A673 (cell line): ENCODE results near the gene ATP8B1. TPM values are rescaled to one million over a fixed set of nuclear protein-coding genes. Genes with fewer than 3 reads are reported as not detected.
A peak's percentile ranks its signal among the peaks of the same experiment; 100 is the strongest.

Source experiments
- BruUV-seq: library from RNA; stranded (reverse); fragments of 400-500 nt; replicated peaks from 2 replicates; lab custom pipeline; 2021; lab: Mats Ljungman, UMichigan
- CTCF ChIA-PET: fragments of 300-600 bp; sonication (Branson Sonifier 250); formaldehyde crosslinking; loops from one replicate; lab custom pipeline; 2022; ENCODE audit warnings: antibody characterized with exemption; lab: Charles Lee
- POLR2A ChIA-PET: fragments of 300-600 bp; sonication (Branson Sonifier 250); formaldehyde crosslinking; loops from one replicate; lab custom pipeline; 2022; ENCODE audit warnings: antibody characterized with exemption; ENCODE audit not compliant: low non-redundant PET; lab: Charles Lee
- DNase-seq: peaks from one replicate; pipeline ENCODE4 v3.0.0-alpha.2; 2015; ENCODE audit warnings: low spot score
- H3K27ac ChIP-seq: fragments of 200-600 bp; sonication (generic); 2 replicates; pipeline ENCODE4 v1.5.1; 2016; ENCODE audit warnings: mixed run types, low read depth, mild to moderate bottlenecking, mixed read lengths, antibody characterized with exemption, low read length; ENCODE audit not compliant: poor library complexity, severe bottlenecking
- H3K27me3 ChIP-seq: fragments of 200-600 bp; sonication (generic); replicated peaks from 2 replicates; pipeline ENCODE4 v1.6.1; 2017; ENCODE audit warnings: mixed run types, low read depth, mild to moderate bottlenecking, mixed read lengths, antibody characterized with exemption, low read length; ENCODE audit not compliant: insufficient read depth, poor library complexity
- H3K36me3 ChIP-seq: fragments of 200-600 bp; sonication (generic); 2 replicates; pipeline ENCODE4 v1.6.1; 2016; ENCODE audit warnings: mixed run types, mild to moderate bottlenecking, mixed read lengths, antibody characterized with exemption, low read length; ENCODE audit not compliant: insufficient read depth, poor library complexity, severe bottlenecking
- H3K4me1 ChIP-seq: fragments of 200-600 bp; sonication (generic); 2 replicates; pipeline ENCODE4 v1.6.1; 2017; ENCODE audit warnings: mixed run types, mild to moderate bottlenecking, mixed read lengths, antibody characterized with exemption, low read length; ENCODE audit not compliant: insufficient read depth, poor library complexity, severe bottlenecking
- H3K4me3 ChIP-seq: fragments of 200-600 bp; sonication (generic); 2 replicates; pipeline ENCODE4 v1.5.1; 2016; ENCODE audit warnings: low read depth, mixed run types, mild to moderate bottlenecking, mixed read lengths, low read length; ENCODE audit not compliant: poor library complexity, severe bottlenecking
- H3K9me3 ChIP-seq: fragments of 200-600 bp; sonication (generic); 2 replicates; pipeline ENCODE4 v1.6.1; 2016; ENCODE audit warnings: mixed run types, low read depth, mild to moderate bottlenecking, mixed read lengths, antibody characterized with exemption, low read length; ENCODE audit not compliant: poor library complexity, severe bottlenecking
- EZH2 ChIP-seq: fragments of 200-600 bp; sonication (generic); IDR thresholded peaks from 2 replicates; pipeline ENCODE4 v1.6.1; 2017; ENCODE audit warnings: borderline replicate concordance, low read depth, mild to moderate bottlenecking, mixed read lengths, antibody characterized with exemption, low read length; ENCODE audit not compliant: poor library complexity, severe bottlenecking
- intact Hi-C: fragments of 100-400 bp; cut with micrococcal nuclease; formaldehyde crosslinking; loops from one replicate; pipeline ENCODE4 v1.10.0; 2022; ENCODE audit not compliant: unreplicated experiment
- total RNA-seq: library from RNA; stranded (reverse); gene quantifications from 2 replicates; pipeline ENCODE4 v1.2.3, GENCODE V29; 2021
- TF ChIP-seq, protein P1 (sequence below): fragments of 300-800, 200-600 bp; sonication (generic); conservative IDR thresholded peaks from 2 replicates; pipeline ENCODE4 v1.5.1; 2017; ENCODE audit warnings: low read depth, mild to moderate bottlenecking, antibody characterized with exemption, low read length, moderate library complexity, mixed read lengths

ATP8B1 gene
- total RNA-seq, 1 experiment from 2014 or later, result 35.6 TPM

DNA sequence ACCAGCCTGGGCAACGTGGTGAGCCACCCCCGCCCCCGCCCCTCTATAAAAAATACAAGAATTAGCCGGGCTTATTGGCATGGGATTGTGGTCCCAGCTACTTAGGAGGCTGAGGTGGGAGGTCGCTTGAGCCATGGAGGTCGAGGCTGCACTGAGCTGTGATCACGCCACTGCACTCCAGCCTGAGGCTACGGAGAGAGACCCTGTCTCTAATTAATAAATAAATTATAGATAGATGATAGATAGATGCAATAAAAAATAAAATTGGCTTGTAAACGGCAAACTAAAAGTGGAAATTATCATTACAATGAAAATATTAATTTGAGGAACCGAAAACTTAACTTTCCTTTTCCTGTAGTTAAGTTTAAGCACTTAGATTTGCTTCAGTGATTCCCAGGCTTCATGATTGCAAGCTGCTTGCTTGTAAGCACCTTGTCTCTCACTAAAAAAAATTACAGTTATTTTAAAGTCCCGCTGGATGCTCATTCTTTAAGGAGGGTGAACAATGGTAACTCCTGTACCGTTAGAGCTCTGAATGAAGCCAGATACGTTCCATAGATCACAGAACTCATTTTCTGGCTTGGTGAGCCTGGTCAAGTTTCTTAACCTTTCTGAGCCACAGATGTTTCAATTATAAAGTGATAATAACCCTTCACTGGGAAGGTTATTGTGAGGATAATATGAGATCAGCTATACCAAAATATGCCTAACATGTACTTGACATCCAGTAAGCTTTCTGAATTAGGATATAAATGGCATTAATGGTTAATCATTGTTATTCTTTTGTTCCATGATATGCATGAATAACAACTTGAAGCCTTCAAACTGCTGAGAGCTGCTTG, 172.1 kb downstream of the ATP8B1 start:
- Histone ChIP-seq H3K4me1 (peaks cover 33% of the 10 kb centered on the region), H3K36me3 (no peaks in the 10 kb centered on the region), H3K9me3 (no peaks in the 10 kb centered on the region), H3K27me3 (no peaks in the 10 kb centered on the region), H3K27ac (peak overlapping the region; percentile 80), H3K4me3 (peak overlapping the region; percentile 60)
- CTCF ChIA-PET, result interaction anchor here (0.8 kb wide), 1 partner anchor 251 kb away, joined by 4 read pairs; no protein-coding TSS in a partner anchor
- POLR2A ChIA-PET, result interaction anchor here (0.6 kb wide), 1 partner anchor 12 kb away, joined by 4 read pairs; no protein-coding TSS in a partner anchor
- intact Hi-C loops, result loop anchor here (2.0 to 5.0 kb wide), 2 partner anchors 151 to 226 kb away; no protein-coding TSS in a partner anchor
- no TSS peak for BruUV-seq
- DNase-seq, result no peak
- TF ChIP-seq, protein P1, sequence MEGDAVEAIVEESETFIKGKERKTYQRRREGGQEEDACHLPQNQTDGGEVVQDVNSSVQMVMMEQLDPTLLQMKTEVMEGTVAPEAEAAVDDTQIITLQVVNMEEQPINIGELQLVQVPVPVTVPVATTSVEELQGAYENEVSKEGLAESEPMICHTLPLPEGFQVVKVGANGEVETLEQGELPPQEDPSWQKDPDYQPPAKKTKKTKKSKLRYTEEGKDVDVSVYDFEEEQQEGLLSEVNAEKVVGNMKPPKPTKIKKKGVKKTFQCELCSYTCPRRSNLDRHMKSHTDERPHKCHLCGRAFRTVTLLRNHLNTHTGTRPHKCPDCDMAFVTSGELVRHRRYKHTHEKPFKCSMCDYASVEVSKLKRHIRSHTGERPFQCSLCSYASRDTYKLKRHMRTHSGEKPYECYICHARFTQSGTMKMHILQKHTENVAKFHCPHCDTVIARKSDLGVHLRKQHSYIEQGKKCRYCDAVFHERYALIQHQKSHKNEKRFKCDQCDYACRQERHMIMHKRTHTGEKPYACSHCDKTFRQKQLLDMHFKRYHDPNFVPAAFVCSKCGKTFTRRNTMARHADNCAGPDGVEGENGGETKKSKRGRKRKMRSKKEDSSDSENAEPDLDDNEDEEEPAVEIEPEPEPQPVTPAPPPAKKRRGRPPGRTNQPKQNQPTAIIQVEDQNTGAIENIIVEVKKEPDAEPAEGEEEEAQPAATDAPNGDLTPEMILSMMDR, result no peak
- TF ChIP-seq EZH2, result no peak

- DNase-seq, result peak; percentile 98
- ChIA-PET CTCF (interaction anchor here (0.8 kb wide), 1 partner anchor 251 kb away, joined by 4 read pairs; no protein-coding TSS in a partner anchor), POLR2A (interaction anchor here (0.6 kb wide), 1 partner anchor 11 kb away, joined by 4 read pairs; no protein-coding TSS in a partner anchor)
- Histone ChIP-seq H3K9me3 (no peaks in the 10 kb centered on the region), H3K27me3 (no peaks in the 10 kb centered on the region), H3K4me1 (peaks cover 25% of the 10 kb centered on the region), H3K36me3 (no peaks in the 10 kb centered on the region), H3K4me3 (peak overlapping the region; percentile 60), H3K27ac (peak overlapping the region; percentile 80)
- TF ChIP-seq, protein P1, result peak; percentile 89
- TF ChIP-seq EZH2, result no peak
- intact Hi-C loops, result loop anchor here (2.0 to 5.0 kb wide), 2 partner anchors 152 to 227 kb away; no protein-coding TSS in a partner anchor
- TSS peak; percentile 77 for BruUV-seq
Observed at GRCh38 chr18:57630002-57630753, 172.9 kb downstream of the ATP8B1 start.

GRCh38 chr18:57629422-57629821, 173.7 kb downstream of the ATP8B1 start:
- BruUV-seq, result no TSS peak
- intact Hi-C loops, result loop anchor here (10.0 kb wide), 1 partner anchor 495 kb away; no protein-coding TSS in a partner anchor
- Histone ChIP-seq H3K27ac (peak overlapping the region; percentile 80), H3K4me1 (peaks cover 20% of the 10 kb centered on the region), H3K9me3 (no peaks in the 10 kb centered on the region), H3K36me3 (no peaks in the 10 kb centered on the region), H3K27me3 (no peaks in the 10 kb centered on the region), H3K4me3 (peak overlapping the region; percentile 60)
- no peak for DNase-seq
- POLR2A ChIA-PET, result no interaction called here
- TF ChIP-seq EZH2, result no peak
- TF ChIP-seq, protein P1, result no peak
- CTCF ChIA-PET, result no interaction called here
